Heart left ventricle (tissue), 13 donors: ENCODE measurements around the gene RPAP2.

Experiments
- POLR2A ChIP-seq, 2 donors: fragments of 450-650 bp; IDR thresholded peaks; one replicate each; pipeline ENCODE4 v1.6.1; 2017; ENCODE audit warnings: antibody characterized with exemption in 2 of 2, mild to moderate bottlenecking in 2 of 2, moderate library complexity in 2 of 2
- TF ChIP-seq, protein P1 (sequence below), 12 donors: fragments of 200-600 bp; sonication (generic) in 4 of 12; IDR thresholded peaks; one replicate each; pipeline versions ENCODE4 v1.5.0 to v1.8.0; 2018 to 2022; ENCODE audit warnings: antibody characterized with exemption in 12 of 12, mild to moderate bottlenecking in 5 of 12
- donor health status: ischemic (EF 13 %, LVEDD 7.1; RV severe dilation, severe dysfunction).
- donor health status: DM: no; HTN: yes; CAD: no.
- donor health status: DM: no; HTN: no; CAD: no.
- donor health status: ischemic (EF 25% LVEDD 6.9; RV normal size, moderate dysfunction).
- donor health status: ischemic (EF 25% LVEDD 5.7; RV mildly dilated, moderate dysfunction).
- donor health status: ischemic (EF 35%, LVEDD 5.7; RV mildly dilated, moderate dysfunction).
- donor health status: nonischemic (EF 11% LVEDD 7.7; RV severe dilation, severe dysfunction).
- donor health status: DM: yes; HTN: yes; CAD: no.
- donor health status: PGD.
- donor health status: ischemic (EF 29% LVEDD 5.4; RV normal size, mild dysfunction).
- donor health status: nonischemic (EF 23%, LVEDD 6.1; RV moderate dilation, normal function).

DNA sequence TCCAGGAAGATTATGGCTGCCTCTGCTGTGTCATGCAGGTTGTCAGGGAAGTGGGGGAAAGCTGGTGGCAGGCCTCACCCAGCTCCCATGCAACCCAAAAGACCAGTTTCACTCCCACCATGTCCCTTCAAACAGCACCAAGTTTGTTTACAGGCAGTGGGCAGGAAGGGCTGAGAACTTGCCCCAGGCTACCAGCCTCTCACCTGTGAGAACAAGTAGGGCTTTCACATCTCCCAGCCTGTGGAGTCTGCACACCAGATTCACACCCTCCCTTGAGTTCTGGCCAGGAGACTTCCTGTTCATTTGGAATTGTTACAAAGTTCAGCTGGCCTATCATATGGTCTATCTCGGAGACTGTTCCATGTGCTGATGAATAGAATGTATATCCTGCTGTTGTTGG, 27.8 kb downstream of the RPAP2 start:
- TF ChIP-seq, protein P1, sequence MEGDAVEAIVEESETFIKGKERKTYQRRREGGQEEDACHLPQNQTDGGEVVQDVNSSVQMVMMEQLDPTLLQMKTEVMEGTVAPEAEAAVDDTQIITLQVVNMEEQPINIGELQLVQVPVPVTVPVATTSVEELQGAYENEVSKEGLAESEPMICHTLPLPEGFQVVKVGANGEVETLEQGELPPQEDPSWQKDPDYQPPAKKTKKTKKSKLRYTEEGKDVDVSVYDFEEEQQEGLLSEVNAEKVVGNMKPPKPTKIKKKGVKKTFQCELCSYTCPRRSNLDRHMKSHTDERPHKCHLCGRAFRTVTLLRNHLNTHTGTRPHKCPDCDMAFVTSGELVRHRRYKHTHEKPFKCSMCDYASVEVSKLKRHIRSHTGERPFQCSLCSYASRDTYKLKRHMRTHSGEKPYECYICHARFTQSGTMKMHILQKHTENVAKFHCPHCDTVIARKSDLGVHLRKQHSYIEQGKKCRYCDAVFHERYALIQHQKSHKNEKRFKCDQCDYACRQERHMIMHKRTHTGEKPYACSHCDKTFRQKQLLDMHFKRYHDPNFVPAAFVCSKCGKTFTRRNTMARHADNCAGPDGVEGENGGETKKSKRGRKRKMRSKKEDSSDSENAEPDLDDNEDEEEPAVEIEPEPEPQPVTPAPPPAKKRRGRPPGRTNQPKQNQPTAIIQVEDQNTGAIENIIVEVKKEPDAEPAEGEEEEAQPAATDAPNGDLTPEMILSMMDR (IDR thresholded peaks at IDR 0.05): no peak
- no peak for TF ChIP-seq POLR2A (IDR thresholded peaks at IDR 0.05)
